Osteocyte (in vitro differentiated cells): ENCODE measurements around the gene LCN6. TPM values are rescaled to one million over a fixed set of nuclear protein-coding genes. Genes with fewer than 3 reads are reported as not detected.
A peak's percentile ranks its signal among the peaks of the same experiment; 100 is the strongest.

ENCODE experiments used
- DNase-seq: peaks from one replicate; pipeline ENCODE4 v3.0.0; 2021; ENCODE audit warnings: mixed read lengths; ENCODE audit not compliant: unreplicated experiment; ENCODE audit errors: extremely low spot score
- H3K27ac Mint-ChIP-seq: one replicate; pipeline ENCODE4 v1.8.0; 2021; ENCODE audit warnings: mild to moderate bottlenecking, mixed read lengths; ENCODE audit not compliant: unreplicated experiment
- H3K27me3 Mint-ChIP-seq: one replicate; pipeline ENCODE4 v1.8.0; 2021; ENCODE audit warnings: mixed read lengths; ENCODE audit not compliant: unreplicated experiment
- H3K36me3 Mint-ChIP-seq: one replicate; pipeline ENCODE4 v1.8.0; 2021; ENCODE audit warnings: mixed read lengths; ENCODE audit not compliant: unreplicated experiment
- H3K4me1 Mint-ChIP-seq: one replicate; pipeline ENCODE4 v1.8.0; 2021; ENCODE audit warnings: mixed read lengths; ENCODE audit not compliant: unreplicated experiment
- H3K4me3 Mint-ChIP-seq: one replicate; pipeline ENCODE4 v1.8.0; 2021; ENCODE audit warnings: mild to moderate bottlenecking, moderate library complexity, mixed read lengths; ENCODE audit not compliant: unreplicated experiment
- H3K9me3 Mint-ChIP-seq: one replicate; pipeline ENCODE4 v1.8.0; 2021; ENCODE audit warnings: mixed read lengths; ENCODE audit not compliant: unreplicated experiment
- CTCF ChIP-seq: fragments of 200-600 bp; sonication (generic); IDR thresholded peaks from 2 replicates; pipeline ENCODE4 v1.5.0; 2021; ENCODE audit warnings: antibody characterized with exemption, mild to moderate bottlenecking, moderate library complexity
- total RNA-seq: library from RNA; stranded (reverse); gene quantifications from 2 replicates; pipeline ENCODE4 v1.2.1, GENCODE V29; 2021

The LCN6 gene
- total RNA-seq, 1 donor from 2014 or later = not detected

GRCh38 chr9:136728548-136729123, 19.7 kb downstream of the LCN6 start:
- peak overlapping the region; percentile 70 for H3K4me3 Mint-ChIP-seq

GRCh38 chr9:136728080-136728547, 20.2 kb downstream of the LCN6 start:
- H3K36me3 Mint-ChIP-seq = peaks cover 19% of the 10 kb centered on the region
- DNase-seq = peak; percentile 97
- H3K4me1 Mint-ChIP-seq = peaks cover 38% of the 10 kb centered on the region
- no peak overlapping the region for H3K27ac Mint-ChIP-seq
- H3K4me3 Mint-ChIP-seq = peak overlapping the region; percentile 58
- TF ChIP-seq CTCF = peak; percentile 97
- H3K9me3 Mint-ChIP-seq = no peaks in the 10 kb centered on the region
- H3K27me3 Mint-ChIP-seq = no peaks in the 10 kb centered on the region

More at GRCh38 chr9:136728548-136729123, 19.7 kb downstream of the LCN6 start:
- no peak for TF ChIP-seq CTCF
- no peak for DNase-seq
- no peaks in the 10 kb centered on the region for H3K9me3 Mint-ChIP-seq
- H3K27me3 Mint-ChIP-seq = no peaks in the 10 kb centered on the region
- H3K27ac Mint-ChIP-seq = no peak overlapping the region
- H3K36me3 Mint-ChIP-seq = peaks cover 18% of the 10 kb centered on the region
- H3K4me1 Mint-ChIP-seq = peaks cover 37% of the 10 kb centered on the region

- DNase-seq = no peak
- H3K36me3 Mint-ChIP-seq = peaks cover 19% of the 10 kb centered on the region
These were observed 21.6 kb downstream of the LCN6 start for GRCh38 chr9:136726631-136727191.

GRCh38 chr9:136726118-136726517, 22.2 kb downstream of the LCN6 start:
- Mint-ChIP-seq H3K27me3 (no peaks in the 10 kb centered on the region), H3K4me1 (peaks cover 41% of the 10 kb centered on the region), H3K9me3 (no peaks in the 10 kb centered on the region), H3K27ac (peak overlapping the region; percentile 83), H3K4me3 (peak overlapping the region; percentile 80), H3K36me3 (peaks cover 19% of the 10 kb centered on the region)
- TF ChIP-seq CTCF = no peak
- DNase-seq = no peak

More at GRCh38 chr9:136726631-136727191, 21.6 kb downstream of the LCN6 start:
- Mint-ChIP-seq H3K9me3 (no peaks in the 10 kb centered on the region), H3K4me1 (peaks cover 38% of the 10 kb centered on the region), H3K27me3 (no peaks in the 10 kb centered on the region), H3K27ac (peak overlapping the region; percentile 83), H3K4me3 (peak overlapping the region; percentile 80)
- peak; percentile 34 for TF ChIP-seq CTCF

GRCh38 chr9:136725612-136726011, 22.7 kb downstream of the LCN6 start:
- DNase-seq = no peak
- Mint-ChIP-seq H3K4me1 (peaks cover 44% of the 10 kb centered on the region), H3K9me3 (no peaks in the 10 kb centered on the region), H3K4me3 (peak overlapping the region; percentile 80), H3K36me3 (peaks cover 19% of the 10 kb centered on the region), H3K27me3 (no peaks in the 10 kb centered on the region), H3K27ac (peak overlapping the region; percentile 83)
- TF ChIP-seq CTCF = no peak
